GM12891 (cell line): Measurements from ENCODE around the gene BACH2.

Experiments
- DNase-seq: peaks from one replicate; pipeline ENCODE4 v3.0.0; 2011; ENCODE audit warnings: low spot score; ENCODE audit not compliant: insufficient read length
- FAIRE-seq: peaks from 2 replicates; lab custom pipeline; 2011; peaks lifted over from hg19 to GRCh38; lab: Jason Lieb, UNC
- PAX5 ChIP-seq: IDR thresholded peaks from 2 replicates; pipeline ENCODE4 v1.6.1; 2011; ENCODE audit warnings: low read length, moderate library complexity, mild to moderate bottlenecking; ENCODE audit not compliant: insufficient read depth, severe bottlenecking
- POLR2A ChIP-seq: IDR thresholded peaks from 2 replicates; pipeline ENCODE4 v1.6.1; 2011; ENCODE audit warnings: low read depth, low read length, control low read depth
- POLR2AphosphoS5 ChIP-seq: IDR thresholded peaks from 2 replicates; pipeline ENCODE4 v1.6.1; 2011; ENCODE audit warnings: low read depth, low read length, control low read depth
- POU2F2 ChIP-seq: IDR thresholded peaks from 2 replicates; pipeline ENCODE4 v1.6.1; 2011; ENCODE audit warnings: low read depth, mild to moderate bottlenecking, control low read depth, low read length, moderate library complexity
- SPI1 ChIP-seq: IDR thresholded peaks from 2 replicates; pipeline ENCODE4 v1.6.1; 2011; ENCODE audit warnings: low read depth, low read length, control low read depth
- TAF1 ChIP-seq: IDR thresholded peaks from 2 replicates; pipeline ENCODE4 v1.6.1; 2011; ENCODE audit warnings: low read depth, low read length, control low read depth

Gene BACH2

GRCh38 chr6:90249034-90249433 is 47.6 kb downstream of the BACH2 start:
- FAIRE-seq: no peak
- no peak for DNase-seq
- TF ChIP-seq POLR2A: no peak
- no peak for TF ChIP-seq SPI1
- no peak for TF ChIP-seq TAF1
- no peak for TF ChIP-seq PAX5
- TF ChIP-seq POLR2AphosphoS5: no peak
- no peak for TF ChIP-seq POU2F2

DNA sequence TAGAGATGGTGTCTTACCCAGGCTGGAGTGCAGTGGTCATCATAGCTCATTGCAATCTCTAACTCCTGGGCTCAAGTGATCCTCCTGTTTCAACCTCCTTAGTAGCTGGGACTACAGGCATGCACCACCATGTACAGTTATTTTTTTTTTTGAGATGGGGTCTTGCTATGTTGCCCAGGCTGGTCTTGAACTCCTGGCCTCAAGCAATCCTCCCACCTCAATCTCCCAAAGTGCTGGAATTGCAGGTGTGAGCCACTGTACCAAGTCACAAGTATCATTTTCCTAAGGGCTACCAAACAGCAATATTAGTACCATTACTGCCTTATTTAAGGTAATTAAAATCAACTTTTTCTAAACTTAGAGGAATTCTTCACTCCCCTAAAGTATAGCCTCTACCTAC is 49.4 kb downstream of the BACH2 start:
- TF ChIP-seq TAF1 (no peak), SPI1 (no peak), POLR2AphosphoS5 (no peak), PAX5 (no peak), POU2F2 (no peak), POLR2A (no peak)
- FAIRE-seq: no peak
- DNase-seq: no peak

- TF ChIP-seq POLR2A: no peak
- TF ChIP-seq POLR2AphosphoS5: no peak
- TF ChIP-seq TAF1: no peak
- no peak for TF ChIP-seq SPI1
- TF ChIP-seq POU2F2: no peak
- no peak for TF ChIP-seq PAX5
- DNase-seq (no peak), FAIRE-seq (no peak)
Measured at GRCh38 chr6:90241229-90241880, 55.3 kb downstream of the BACH2 start.

GRCh38 chr6:90238496-90239266 is 58.0 kb downstream of the BACH2 start:
- no peak for TF ChIP-seq POLR2A
- no peak for TF ChIP-seq SPI1
- no peak for TF ChIP-seq PAX5
- no peak for TF ChIP-seq POLR2AphosphoS5
- TF ChIP-seq POU2F2: no peak
- TF ChIP-seq TAF1: no peak
- DNase-seq: no peak
- no peak for FAIRE-seq

GRCh38 chr6:90237350-90237990 is 59.2 kb downstream of the BACH2 start:
- DNase-seq (no peak), FAIRE-seq (no peak)
- no peak for TF ChIP-seq PAX5
- TF ChIP-seq POLR2AphosphoS5: no peak
- TF ChIP-seq SPI1: no peak
- no peak for TF ChIP-seq POU2F2
- TF ChIP-seq TAF1: no peak
- TF ChIP-seq POLR2A: no peak

GRCh38 chr6:90233994-90234393 is 62.6 kb downstream of the BACH2 start:
- DNase-seq (no peak), FAIRE-seq (no peak)
- TF ChIP-seq PAX5 (no peak), POLR2AphosphoS5 (no peak), POLR2A (no peak), TAF1 (no peak), POU2F2 (no peak), SPI1 (no peak)

DNA sequence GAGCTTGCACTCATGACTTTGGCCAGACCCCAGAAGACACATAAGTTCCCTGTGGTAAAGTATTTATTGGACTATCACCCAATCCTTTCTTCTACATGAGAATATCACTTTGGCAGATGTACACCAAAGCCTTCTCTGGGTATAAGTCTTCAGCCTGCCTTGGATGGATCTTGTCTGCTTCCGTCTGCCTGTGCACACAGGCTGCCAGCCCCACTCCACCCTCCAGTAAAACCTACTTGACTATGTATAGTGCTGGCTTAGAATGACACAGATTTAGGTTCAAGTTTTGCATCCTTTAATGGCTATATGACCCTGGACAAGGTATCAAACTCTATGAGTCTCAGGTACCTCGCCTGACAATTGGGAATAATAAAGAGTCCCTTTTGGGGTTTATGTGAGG is 63.4 kb downstream of the BACH2 start:
- no peak for TF ChIP-seq POLR2A
- no peak for TF ChIP-seq POU2F2
- no peak for TF ChIP-seq POLR2AphosphoS5
- TF ChIP-seq PAX5: no peak
- TF ChIP-seq TAF1: no peak
- no peak for TF ChIP-seq SPI1
- no peak for FAIRE-seq

GRCh38 chr6:90231798-90232197 is 64.8 kb downstream of the BACH2 start:
- DNase-seq (no peak), FAIRE-seq (no peak)
- no peak for TF ChIP-seq PAX5

More for the DNA sequence above, 63.4 kb downstream of the BACH2 start:
- DNase-seq: no peak

DNA sequence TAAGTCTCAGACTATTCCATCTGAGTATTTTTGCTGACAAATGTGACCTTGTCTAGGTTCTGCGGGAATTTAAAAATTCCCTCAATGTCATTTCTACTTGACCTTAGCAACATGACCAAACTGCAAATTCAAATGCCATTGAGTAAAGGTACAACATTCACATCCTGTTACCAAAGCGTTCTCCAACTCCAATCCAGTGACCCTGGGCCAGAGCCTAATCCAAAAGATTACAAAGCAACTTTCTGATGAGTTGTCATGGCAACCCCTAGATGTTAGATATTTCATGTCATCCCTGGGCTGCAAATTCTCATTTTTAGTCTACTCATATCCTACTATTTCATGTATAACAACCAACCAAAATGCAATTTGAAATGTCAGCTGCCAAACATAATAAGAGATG is 65.3 kb downstream of the BACH2 start:
- FAIRE-seq: no peak
- TF ChIP-seq POLR2A (no peak), POU2F2 (no peak), PAX5 (no peak), SPI1 (no peak), POLR2AphosphoS5 (no peak), TAF1 (no peak)
- no peak for DNase-seq
